ENCODE measurements around the gene ADAMTSL2. TPM values are rescaled to one million over a fixed set of nuclear protein-coding genes. Genes with fewer than 3 reads are reported as not detected.

The ADAMTSL2 gene
- not detected in 2 replicates for total RNA-seq (2014; rRNA removed; shearing (Covaris generic))
- polyA plus RNA-seq (2015; cell fraction: cytosol; rRNA removed), result not detected in 2 replicates
- not detected in 2 replicates for polyA plus RNA-seq (2015; cell fraction: nucleus; rRNA removed)

DNA sequence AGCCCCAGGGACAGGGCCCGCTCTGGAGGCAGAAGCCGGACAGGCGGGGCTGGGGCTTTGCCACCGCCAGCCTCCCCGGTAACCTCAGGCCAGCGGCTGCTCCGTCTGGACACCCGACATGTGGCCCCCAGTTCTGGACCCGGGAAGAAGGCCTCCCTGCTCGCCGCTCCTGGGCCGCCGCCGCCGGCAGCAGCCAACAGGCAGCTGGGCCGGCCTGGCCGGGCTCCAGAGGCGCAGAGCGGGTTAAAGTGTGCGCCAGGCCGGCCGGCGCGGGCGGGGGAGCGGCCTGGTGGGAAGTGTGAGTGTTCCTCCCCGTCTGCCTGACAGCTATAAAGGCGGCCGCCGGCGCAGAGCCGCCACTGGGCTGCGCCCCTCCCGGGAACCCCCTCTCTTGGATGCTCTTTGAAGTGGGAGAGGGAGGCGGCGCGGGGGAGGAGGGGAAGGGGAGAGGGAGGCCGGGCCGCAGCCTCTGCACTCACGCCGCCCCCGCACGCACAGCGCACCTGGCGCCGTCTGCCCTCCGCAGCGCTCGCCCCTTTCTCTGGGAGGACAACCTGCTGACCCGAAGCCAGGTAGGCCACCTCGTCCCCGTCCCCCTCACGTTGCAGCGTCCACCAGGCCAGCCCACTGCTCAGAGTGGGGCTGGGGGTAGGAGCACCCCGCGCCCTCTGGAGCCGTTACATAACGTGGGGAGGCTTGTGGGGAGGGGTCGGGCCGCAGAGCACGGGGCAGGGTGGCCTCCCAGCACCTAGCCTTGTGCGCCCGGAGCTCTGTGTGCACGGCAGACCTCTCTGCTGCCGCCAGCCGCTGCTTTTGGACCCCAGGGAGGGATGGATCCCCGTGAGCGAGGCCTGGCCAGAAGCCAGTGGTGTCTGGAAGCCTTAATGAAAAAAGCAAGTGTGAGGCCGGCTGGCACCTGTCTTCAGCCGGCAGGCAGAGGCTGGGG is at the start of gene ADAMTSL2:
Gene ADAMTSL2 (plus strand): TSS at position 359 of the 946 bp plus-strand sequence. CDS start 2,009 bp downstream, outside the sequence.
- no peak for DNase-seq (ENCODE audit: low read depth)

GRCh38 chr9:133485531-133486260 is 48.8 kb upstream of the ADAMTSL2 start:
- no peak for DNase-seq (ENCODE audit: low read depth)

GRCh38 chr9:133487331-133487725 is 47.2 kb upstream of the ADAMTSL2 start:
- no peak for DNase-seq (ENCODE audit: low read depth)

GRCh38 chr9:133488686-133489252 is 45.7 kb upstream of the ADAMTSL2 start:
- no peak for DNase-seq (ENCODE audit: low read depth)

- no peak for DNase-seq (ENCODE audit: low read depth)
These were observed 45.0 kb upstream of the ADAMTSL2 start for GRCh38 chr9:133489253-133490190.

GRCh38 chr9:133490201-133490681 is 44.3 kb upstream of the ADAMTSL2 start:
- DNase-seq (ENCODE audit: low read depth), result no peak

GRCh38 chr9:133490865-133491655 is 43.4 kb upstream of the ADAMTSL2 start:
- no peak for DNase-seq (ENCODE audit: low read depth)

DNA sequence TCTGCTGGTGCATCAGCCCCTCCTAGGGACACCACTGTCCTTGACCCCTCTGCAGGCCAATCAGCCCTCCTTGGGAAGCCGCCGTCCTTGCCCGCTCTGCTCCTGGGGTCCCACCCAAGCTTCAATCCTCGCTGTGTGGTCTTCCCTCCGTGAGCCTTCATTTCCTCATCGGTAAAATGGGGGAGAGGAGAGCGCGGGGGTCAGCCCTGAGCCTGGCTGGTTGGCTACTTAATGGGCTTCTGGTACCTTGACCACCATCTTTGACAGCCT is 42.9 kb upstream of the ADAMTSL2 start:
- DNase-seq (ENCODE audit: low read depth), result no peak

DNA sequence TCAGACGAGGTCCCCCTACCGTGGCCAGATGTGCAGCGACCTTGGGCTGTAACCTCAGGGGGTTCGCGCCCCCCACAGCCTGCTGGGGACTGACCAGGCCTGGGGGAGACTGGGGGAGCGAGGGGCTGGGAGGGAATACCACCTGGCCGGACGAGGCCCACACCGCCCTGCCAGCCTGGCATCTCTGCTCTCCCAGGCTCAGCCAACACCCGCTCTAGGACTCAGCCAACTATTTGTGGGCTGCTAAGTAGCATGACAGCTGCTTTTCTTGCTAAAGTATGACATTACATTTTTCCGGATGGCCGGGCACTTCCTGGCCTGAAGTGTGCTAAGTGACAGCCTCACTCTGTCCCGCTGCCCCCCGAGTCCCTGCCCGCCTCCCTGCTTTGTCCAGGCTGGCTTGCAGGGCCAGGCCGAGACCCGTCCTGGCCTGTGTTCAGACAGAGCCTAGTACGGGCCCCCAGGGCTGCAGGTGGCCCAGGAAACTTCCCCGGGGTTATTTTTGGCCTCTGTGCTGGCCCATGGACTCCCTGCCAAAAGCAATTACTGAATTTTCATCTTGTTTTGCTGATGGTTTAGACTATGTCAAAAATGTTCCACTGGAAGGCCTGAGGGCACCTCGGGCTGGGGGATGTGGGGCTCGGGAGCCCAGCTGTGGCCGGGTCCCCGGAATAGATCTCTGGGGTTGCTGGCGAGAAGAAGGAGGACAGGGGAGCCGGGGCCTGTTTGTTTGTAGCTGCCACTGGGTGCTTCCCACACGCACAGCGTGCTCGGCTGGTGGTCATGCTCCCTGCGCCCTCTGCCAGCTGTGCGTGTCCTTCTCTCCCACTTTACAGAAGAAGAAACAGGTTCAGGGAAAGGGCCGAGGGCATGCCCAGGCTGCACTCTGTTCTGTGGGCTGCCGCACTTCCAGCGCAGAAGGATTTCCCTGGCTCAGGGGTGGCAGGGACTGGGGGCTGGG is 42.2 kb upstream of the ADAMTSL2 start:
- no peak for DNase-seq (ENCODE audit: low read depth)

DNA sequence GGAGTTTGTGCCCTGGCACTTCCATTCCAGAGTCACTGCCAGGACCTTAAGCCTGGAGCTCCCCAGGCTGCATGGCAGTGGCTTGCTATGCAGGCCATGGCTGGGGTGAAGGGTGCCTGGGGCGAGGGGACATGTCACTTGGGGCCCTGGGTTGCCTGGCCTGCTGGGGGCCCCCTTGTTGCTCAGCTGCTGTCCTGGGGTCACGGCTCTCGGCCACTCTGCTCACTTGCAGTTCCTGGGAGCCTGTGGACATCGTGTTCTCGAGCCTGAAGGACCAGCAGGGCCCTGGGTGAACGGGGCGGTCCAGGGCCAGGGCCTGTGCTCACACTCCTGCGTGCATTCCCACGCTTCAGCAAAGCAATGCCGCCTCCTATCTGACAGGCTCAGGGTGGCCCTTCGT is 41.1 kb upstream of the ADAMTSL2 start:
- DNase-seq (ENCODE audit: low read depth), result no peak

DNA sequence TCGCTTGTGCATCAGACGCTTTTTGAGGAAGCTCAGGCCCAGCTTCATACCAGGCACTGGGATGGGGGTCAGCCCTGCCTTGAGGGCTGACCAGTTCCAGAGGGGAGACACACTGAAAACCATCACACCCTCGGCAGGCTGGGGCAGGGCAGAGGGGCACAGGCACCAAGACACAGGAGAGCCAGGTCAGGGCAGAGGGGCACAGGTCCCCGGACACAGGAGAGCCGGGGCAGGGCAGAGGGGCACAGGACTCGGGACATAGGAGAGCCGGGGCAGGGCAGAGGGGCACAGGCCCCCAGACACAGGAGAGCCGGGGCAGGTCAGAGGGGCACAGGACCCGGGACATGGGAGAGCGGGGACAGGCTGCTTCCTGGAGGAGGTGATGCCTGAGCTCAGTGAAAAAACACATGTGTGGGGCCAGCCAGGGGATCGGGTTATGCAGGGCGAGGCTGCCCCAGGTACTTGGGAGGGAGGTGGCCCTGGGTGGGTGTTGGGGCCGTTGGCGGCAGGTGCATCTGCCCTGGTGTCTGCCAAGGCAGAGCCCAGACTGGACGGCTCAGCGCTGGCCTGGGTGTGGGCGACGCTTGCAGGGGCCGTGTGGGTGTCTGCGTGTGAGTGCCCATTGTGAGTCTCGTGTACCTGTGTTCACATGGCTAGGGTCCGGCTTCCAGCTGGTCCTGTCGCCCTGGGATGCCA is 40.5 kb upstream of the ADAMTSL2 start:
- DNase-seq (ENCODE audit: low read depth), result no peak

DNA sequence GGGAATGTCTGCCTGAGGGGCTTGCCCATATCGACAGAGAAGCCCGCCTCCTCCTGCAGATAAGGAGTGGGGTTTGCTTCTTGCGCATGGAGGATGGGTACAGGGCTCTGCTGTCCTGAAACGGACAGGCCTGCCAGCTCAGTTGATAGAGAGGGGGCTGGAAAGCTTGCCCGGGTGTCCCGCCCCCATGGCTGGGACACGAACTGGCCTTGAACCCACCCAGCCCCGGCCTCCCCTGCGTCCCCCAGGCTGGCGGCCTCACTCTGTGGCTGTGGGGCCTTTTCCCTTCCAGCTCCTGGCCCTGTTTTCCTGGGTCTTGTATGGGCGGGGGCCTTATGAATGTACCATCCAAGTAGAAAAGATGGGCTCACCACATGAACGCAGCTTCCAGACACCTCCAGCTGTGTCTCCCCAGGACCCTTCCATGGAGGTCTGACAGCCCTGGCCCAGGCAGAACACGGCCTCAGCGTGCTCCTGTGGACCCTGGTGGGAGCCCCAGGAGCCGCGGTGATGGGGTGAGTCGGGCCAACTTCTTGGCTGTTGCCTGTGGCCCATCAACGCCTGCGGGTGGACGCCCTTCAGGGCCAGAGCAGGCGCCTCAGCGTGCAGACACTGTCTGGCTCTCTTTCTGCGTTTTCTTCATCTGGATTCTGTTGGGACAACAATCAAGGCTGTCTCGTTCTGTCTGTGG is 39.7 kb upstream of the ADAMTSL2 start:
- no peak for DNase-seq (ENCODE audit: low read depth)

DNA sequence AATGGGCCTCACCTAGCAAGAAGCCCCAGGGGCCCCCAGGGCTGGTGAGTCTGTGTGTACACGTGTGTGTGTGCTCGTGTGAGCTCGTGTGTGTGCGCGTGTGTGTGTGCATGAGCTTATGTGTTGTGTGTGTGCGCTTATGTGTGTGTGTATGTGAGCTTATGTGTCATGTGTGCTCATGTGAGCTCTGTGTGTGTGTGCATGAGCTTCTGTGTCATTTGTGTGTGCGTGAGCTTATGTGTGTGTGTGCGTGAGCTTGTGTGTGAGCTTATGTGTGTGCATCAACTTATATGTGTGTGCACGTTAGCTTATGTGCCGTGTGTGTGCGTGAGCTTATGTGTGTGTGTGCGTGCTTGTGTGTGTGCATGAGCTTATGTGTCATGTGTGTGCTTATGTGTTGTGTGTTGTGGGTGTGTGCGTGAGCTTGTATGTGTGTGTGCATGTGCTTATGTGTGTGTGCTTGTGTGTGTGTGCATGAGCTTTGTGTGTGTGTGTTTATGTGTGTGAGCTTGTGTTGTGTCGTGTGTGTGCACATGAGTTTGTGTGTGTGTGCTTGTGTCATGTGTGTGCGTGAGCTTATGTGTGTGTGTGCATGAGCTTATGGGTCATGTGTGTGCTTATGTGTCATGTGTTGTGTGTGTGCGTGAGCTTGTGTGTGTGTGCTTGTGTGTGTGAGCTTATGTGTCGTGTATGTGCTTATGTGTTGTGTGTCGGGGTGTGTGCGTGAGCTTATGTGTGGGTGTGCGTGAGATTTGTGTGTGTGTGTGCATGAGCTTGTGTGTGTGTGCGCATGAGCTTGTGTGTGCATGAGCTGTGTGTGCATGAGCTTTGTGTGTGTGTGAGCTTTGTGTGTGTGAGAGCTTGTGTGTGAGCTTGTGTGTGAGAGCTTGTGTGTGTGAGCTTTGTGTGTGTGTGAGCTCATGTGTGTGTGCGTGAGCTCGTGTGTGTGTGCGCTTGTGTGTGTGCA is 38.9 kb upstream of the ADAMTSL2 start:
- no peak for DNase-seq (ENCODE audit: low read depth)

DNA sequence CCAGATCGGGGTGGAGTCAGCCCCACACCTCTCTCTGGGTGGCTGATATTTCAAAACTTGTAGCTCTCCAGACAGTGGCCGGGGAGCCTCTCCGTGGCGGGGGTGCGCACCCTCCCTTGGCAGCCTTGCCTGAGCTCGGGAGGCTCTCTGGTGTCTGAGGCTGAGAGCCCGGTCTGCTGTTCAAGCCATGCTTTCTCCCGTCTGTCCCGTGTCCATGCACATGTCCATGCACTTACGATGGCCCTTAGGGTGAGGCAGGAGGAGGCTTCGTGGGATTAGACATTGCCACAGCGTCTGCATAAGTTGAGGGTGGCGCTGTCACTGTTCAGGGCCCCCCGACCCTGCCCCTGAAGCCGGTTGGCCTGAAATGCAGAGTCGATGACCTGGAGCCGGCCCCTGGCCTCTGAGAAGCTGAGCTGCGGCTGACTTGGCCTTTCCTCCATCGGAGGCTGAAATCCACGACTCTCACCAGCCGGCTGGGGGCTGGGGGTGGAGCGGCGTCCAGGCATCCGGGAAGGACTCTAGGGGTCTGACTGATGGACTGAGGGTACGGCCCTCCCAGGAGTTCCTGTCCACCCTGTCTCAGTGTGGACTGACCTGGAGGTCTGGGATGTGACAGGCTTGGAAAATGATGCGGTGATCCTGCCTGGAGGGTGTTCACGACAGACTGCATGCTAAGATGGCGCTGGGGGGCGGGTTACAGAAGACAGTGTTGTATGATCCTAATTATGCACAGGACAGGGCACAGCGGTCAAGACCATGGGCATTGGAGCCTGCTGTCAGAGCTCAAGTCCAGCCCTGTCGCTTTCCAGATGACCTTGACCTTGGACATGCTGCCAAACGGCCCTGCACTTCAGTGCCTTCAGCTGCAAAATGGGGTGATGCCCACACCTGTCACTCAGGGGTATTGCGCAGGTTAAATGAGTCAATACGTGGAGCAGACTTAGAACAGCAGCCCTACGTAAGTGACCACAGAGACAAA is 37.4 kb upstream of the ADAMTSL2 start:
- DNase-seq (ENCODE audit: low read depth), result no peak
